IMR-90 (cell line): Measurements from ENCODE around the gene AHCYL1. TPM values are rescaled to one million over a fixed set of nuclear protein-coding genes. Genes with fewer than 3 reads are reported as not detected.

Experiments
- ATAC-seq: fragments of 200-7000 bp; cut with Tn5 transposase; 2 replicates; pipeline ENCODE4 v1.9.1; 2020; ENCODE audit warnings: low read depth, mild to moderate bottlenecking, moderate library complexity
- BruUV-seq: library from RNA; stranded (reverse); fragments of 400-500 nt; replicated peaks from 2 replicates; lab custom pipeline; 2021; lab: Mats Ljungman, UMichigan
- CTCF ChIA-PET: fragments of 300-600 bp; formaldehyde crosslinking; extraction: SDS; loops from one replicate; lab custom pipeline; 2021; ENCODE audit warnings: antibody characterized with exemption; lab: Yijun Ruan, JAX
- POLR2A ChIA-PET: fragments of 300-600 bp; sonication (Branson Sonifier 250); formaldehyde crosslinking; loops from one replicate; lab custom pipeline; 2022; ENCODE audit warnings: antibody characterized with exemption; ENCODE audit not compliant: unreplicated experiment; lab: Charles Lee
- DNase-seq: peaks from one replicate; pipeline ENCODE4 v3.0.0; 2013
- H2AFZ ChIP-seq: replicated peaks from 2 replicates; pipeline ENCODE3; 2013; ENCODE audit warnings: low read length, mild to moderate bottlenecking; ENCODE audit not compliant: poor library complexity
- H2AK5ac ChIP-seq: 2 replicates; pipeline ENCODE4 v1.6.1; 2013; ENCODE audit warnings: low read depth, low read length, inconsistent platforms
- H2AK9ac ChIP-seq: replicated peaks from 2 replicates; pipeline ENCODE3; 2013; ENCODE audit warnings: mild to moderate bottlenecking, low read depth, low read length, moderate library complexity; ENCODE audit not compliant: poor library complexity
- H2BK120ac ChIP-seq: 2 replicates; pipeline ENCODE4 v1.6.1; 2013; ENCODE audit warnings: low read depth, low read length, inconsistent platforms
- H2BK15ac ChIP-seq: 3 replicates; pipeline ENCODE4 v1.6.1; 2013; ENCODE audit warnings: low read depth, low read length, inconsistent platforms
- H2BK20ac ChIP-seq: 2 replicates; pipeline ENCODE4 v1.6.1; 2013; ENCODE audit warnings: low read depth, mild to moderate bottlenecking, inconsistent platforms, low read length, moderate library complexity
- H2BK5ac ChIP-seq: 2 replicates; pipeline ENCODE4 v1.6.1; 2013; ENCODE audit warnings: mild to moderate bottlenecking, low read depth, low read length, inconsistent platforms; ENCODE audit not compliant: poor library complexity, severe bottlenecking
- H3K14ac ChIP-seq: replicated peaks from 2 replicates; pipeline ENCODE4 v1.6.1; 2013; ENCODE audit warnings: low read depth, low read length, inconsistent platforms
- H3K18ac ChIP-seq: 2 replicates; pipeline ENCODE4 v1.6.1; 2013; ENCODE audit warnings: low read depth, low read length, control low read depth
- H3K23ac ChIP-seq: 2 replicates; pipeline ENCODE4 v1.6.1; 2013; ENCODE audit warnings: low read depth, low read length, inconsistent platforms
- H3K27ac ChIP-seq: 2 replicates; pipeline ENCODE4 v1.5.1; 2013; ENCODE audit warnings: mild to moderate bottlenecking, control low read depth, low read length; ENCODE audit not compliant: insufficient read depth
- H3K27me3 ChIP-seq: 2 replicates; pipeline ENCODE4 v1.6.1; 2013; ENCODE audit warnings: low read length; ENCODE audit not compliant: control insufficient read depth, insufficient read depth
- H3K36me3 ChIP-seq: 2 replicates; pipeline ENCODE4 v1.6.1; 2013; ENCODE audit warnings: low read length, mixed read lengths; ENCODE audit not compliant: control insufficient read depth, insufficient read depth
- H3K4ac ChIP-seq: 2 replicates; pipeline ENCODE4 v1.6.1; 2013; ENCODE audit warnings: low read depth, low read length, inconsistent platforms
- H3K4me1 ChIP-seq: 2 replicates; pipeline ENCODE4 v1.6.1; 2013; ENCODE audit warnings: low read length, mixed read lengths; ENCODE audit not compliant: control insufficient read depth, insufficient read depth
- H3K4me2 ChIP-seq: 2 replicates; pipeline ENCODE4 v1.6.1; 2013; ENCODE audit warnings: low read depth, mild to moderate bottlenecking, control low read depth, low read length, moderate library complexity
- H3K4me3 ChIP-seq: 2 replicates; pipeline ENCODE4 v1.5.1; 2013; ENCODE audit warnings: low read depth, mild to moderate bottlenecking, control low read depth, low read length, moderate library complexity; ENCODE audit not compliant: insufficient read depth
- H3K56ac ChIP-seq: 2 replicates; pipeline ENCODE4 v1.6.1; 2013; ENCODE audit warnings: low read length, inconsistent platforms; ENCODE audit not compliant: insufficient read depth; ENCODE audit errors: extremely low read depth
- H3K79me1 ChIP-seq, 2 experiments: 2 replicates each; pipeline ENCODE4 v1.6.1; 2013; ENCODE audit warnings: low read length in 2 of 2, inconsistent platforms in 1 of 2, low read depth in 1 of 2
- H3K9ac ChIP-seq: 2 replicates; pipeline ENCODE4 v1.6.1; 2013; ENCODE audit warnings: low read depth, low read length, control low read depth
- H3K9me1 ChIP-seq: 2 replicates; pipeline ENCODE4 v1.6.1; 2013; ENCODE audit warnings: low read length, inconsistent platforms; ENCODE audit not compliant: insufficient read depth
- H3K9me3 ChIP-seq: 2 replicates; pipeline ENCODE4 v1.6.1; 2013; ENCODE audit warnings: low read length; ENCODE audit not compliant: control insufficient read depth, insufficient read depth
- H4K20me1 ChIP-seq: 2 replicates; pipeline ENCODE4 v1.6.1; 2013; ENCODE audit warnings: low read length, inconsistent platforms; ENCODE audit not compliant: insufficient read depth
- H4K5ac ChIP-seq: 2 replicates; pipeline ENCODE4 v1.6.1; 2013; ENCODE audit warnings: mild to moderate bottlenecking, low read depth, low read length, control low read depth
- H4K8ac ChIP-seq, 2 experiments: 2 replicates each; pipeline ENCODE4 v1.6.1; 2013; ENCODE audit warnings: low read depth in 2 of 2, low read length in 2 of 2, control low read depth in 1 of 2, inconsistent platforms in 1 of 2
- H4K91ac ChIP-seq: 2 replicates; pipeline ENCODE4 v1.6.1; 2013; ENCODE audit warnings: low read depth, low read length, inconsistent platforms; ENCODE audit not compliant: insufficient read depth
- BHLHE40 ChIP-seq: fragments of 150-350 bp; IDR thresholded peaks from 2 replicates; pipeline ENCODE4 v1.6.1; 2016; ENCODE audit warnings: mild to moderate bottlenecking, low read depth, low read length
- CHD1 ChIP-seq: IDR thresholded peaks from 2 replicates; pipeline ENCODE4 v1.6.1; 2012; ENCODE audit warnings: low read depth, low read length, improper control_type of control experiment
- ELK1 ChIP-seq: fragments of 150-350 bp; IDR thresholded peaks from 2 replicates; pipeline ENCODE4 v1.6.1; 2016; ENCODE audit warnings: low read depth, mild to moderate bottlenecking, low read length, moderate library complexity, borderline replicate concordance
- MAFK ChIP-seq: IDR thresholded peaks from 2 replicates; pipeline ENCODE4 v1.6.1; 2012; ENCODE audit warnings: low read depth, low read length, improper control_type of control experiment
- MAZ ChIP-seq: IDR thresholded peaks from 2 replicates; pipeline ENCODE4 v1.6.1; 2012; ENCODE audit warnings: low read depth, mild to moderate bottlenecking, low read length, improper control_type of control experiment, moderate library complexity, borderline replicate concordance
- NFE2L2 ChIP-seq: fragments of 150-350 bp; IDR thresholded peaks from 2 replicates; pipeline ENCODE4 v1.6.1; 2016; ENCODE audit warnings: low read depth, mild to moderate bottlenecking, low read length
- POLR2A ChIP-seq: IDR thresholded peaks from 2 replicates; pipeline ENCODE4 v1.6.1; 2012; ENCODE audit warnings: mild to moderate bottlenecking, low read depth, low read length
- RCOR1 ChIP-seq: IDR thresholded peaks from 2 replicates; pipeline ENCODE4 v1.6.1; 2012; ENCODE audit warnings: mild to moderate bottlenecking, low read length, improper control_type of control experiment; ENCODE audit not compliant: insufficient replicate concordance
- RFX5 ChIP-seq: IDR thresholded peaks from 2 replicates; pipeline ENCODE4 v1.8.0; 2012; ENCODE audit warnings: low read depth, mild to moderate bottlenecking, low read length, moderate library complexity
- WGBS, 2 experiments: methylation state at CpG; one replicate each; pipeline versions ENCODE4 v1.1.5 to v1.1.7; 2013; ENCODE audit warnings: missing lambda C conversion rate in 2 of 2; ENCODE audit not compliant: insufficient read length in 1 of 2; ENCODE audit errors: extremely low coverage in 2 of 2; 5-methylcytosine and 5-hydroxymethylcytosine counted together
- dilution Hi-C: fragments of 300-500 bp; cut with HindIII; formaldehyde crosslinking; loops from one replicate; pipeline ENCODE4 v1.14.3; 2018; ENCODE audit warnings: low sequenced_read_pairs; ENCODE audit not compliant: unreplicated experiment
- in situ Hi-C: fragments of 300-500 bp; cut with MboI; formaldehyde crosslinking; loops from 3 replicates; pipeline ENCODE4 v1.14.3; 2019; ENCODE audit warnings: low sequenced_read_pairs, inconsistent platforms, mixed read lengths
- intact Hi-C: fragments of 100-400 bp; cut with micrococcal nuclease; formaldehyde crosslinking; loops from 2 replicates; pipeline ENCODE4 v1.10.0; 2022
- polyA plus RNA-seq, 3 experiments: library from polyadenylated mRNA; depleted of rRNA; stranded (reverse); fragments of >200 nt; gene quantifications; 2 replicates each; pipeline ENCODE4 v1.2.3, GENCODE V29; 2012; ENCODE audit warnings: low replicate concordance in 1 of 3
- total RNA-seq: library from RNA; depleted of rRNA; stranded (reverse); fragments of >200 nt; gene quantifications from 2 replicates; pipeline ENCODE4 v1.2.3, GENCODE V29; 2012
- TF ChIP-seq, protein P1 (sequence below): conservative IDR thresholded peaks from 2 replicates; pipeline ENCODE4 v1.5.1; 2012; ENCODE audit warnings: mild to moderate bottlenecking, low read depth, low read length, improper control_type of control experiment

Gene AHCYL1
- total and polyA plus RNA-seq, 2 of the 4 experiments (the other 2 are of a cell fraction) = 75.1 to 76.0 TPM

GRCh38 chr1:110021285-110021684 lies 36.7 kb downstream of the AHCYL1 start:
- H3K56ac ChIP-seq = no peak overlapping the region
- H3K4me2 ChIP-seq = no peak overlapping the region
- TF ChIP-seq BHLHE40 = no peak
- no peak for TF ChIP-seq ELK1
- TF ChIP-seq POLR2A = no peak
- no peak for TF ChIP-seq CHD1
- no peak for TF ChIP-seq MAZ
- no peak for TF ChIP-seq MAFK
- TF ChIP-seq NFE2L2 = no peak
- TF ChIP-seq, protein P1, sequence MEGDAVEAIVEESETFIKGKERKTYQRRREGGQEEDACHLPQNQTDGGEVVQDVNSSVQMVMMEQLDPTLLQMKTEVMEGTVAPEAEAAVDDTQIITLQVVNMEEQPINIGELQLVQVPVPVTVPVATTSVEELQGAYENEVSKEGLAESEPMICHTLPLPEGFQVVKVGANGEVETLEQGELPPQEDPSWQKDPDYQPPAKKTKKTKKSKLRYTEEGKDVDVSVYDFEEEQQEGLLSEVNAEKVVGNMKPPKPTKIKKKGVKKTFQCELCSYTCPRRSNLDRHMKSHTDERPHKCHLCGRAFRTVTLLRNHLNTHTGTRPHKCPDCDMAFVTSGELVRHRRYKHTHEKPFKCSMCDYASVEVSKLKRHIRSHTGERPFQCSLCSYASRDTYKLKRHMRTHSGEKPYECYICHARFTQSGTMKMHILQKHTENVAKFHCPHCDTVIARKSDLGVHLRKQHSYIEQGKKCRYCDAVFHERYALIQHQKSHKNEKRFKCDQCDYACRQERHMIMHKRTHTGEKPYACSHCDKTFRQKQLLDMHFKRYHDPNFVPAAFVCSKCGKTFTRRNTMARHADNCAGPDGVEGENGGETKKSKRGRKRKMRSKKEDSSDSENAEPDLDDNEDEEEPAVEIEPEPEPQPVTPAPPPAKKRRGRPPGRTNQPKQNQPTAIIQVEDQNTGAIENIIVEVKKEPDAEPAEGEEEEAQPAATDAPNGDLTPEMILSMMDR = no peak
- no peak for TF ChIP-seq RCOR1
- no peak for TF ChIP-seq RFX5
- intact Hi-C loops (no loop called here), dilution Hi-C loops (no loop called here), in situ Hi-C loops (no loop called here)
- peaks cover 58% of the 10 kb centered on the region for H3K36me3 ChIP-seq
- no peak overlapping the region for H3K4ac ChIP-seq
- H4K8ac ChIP-seq = no peak overlapping the region
- POLR2A ChIA-PET = no interaction called here
- H3K9me1 ChIP-seq = peaks cover 8% of the 10 kb centered on the region
- H2AFZ ChIP-seq = no peak overlapping the region
- H3K27ac ChIP-seq = no peak overlapping the region
- 80% methylated on average over 1 of the region's 3 CpGs; no CpG with 5 or more reads in 1 of the 2 experiments for WGBS, 2 experiments
- CTCF ChIA-PET = interaction anchor here (0.9 kb wide), 1 partner anchor 8 kb away, joined by 3 read pairs; no protein-coding TSS in a partner anchor
- BruUV-seq = no TSS peak
- no peak overlapping the region for H2AK5ac ChIP-seq
- no peak overlapping the region for H2BK15ac ChIP-seq
- no peak overlapping the region for H3K9ac ChIP-seq
- DNase-seq (no peak), ATAC-seq (no peak)
- no peaks in the 10 kb centered on the region for H3K27me3 ChIP-seq
- no peaks in the 10 kb centered on the region for H4K20me1 ChIP-seq
- no peak overlapping the region for H2BK120ac ChIP-seq
- H3K14ac ChIP-seq = no peak overlapping the region
- no peak overlapping the region for H3K18ac ChIP-seq
- H3K23ac ChIP-seq = no peak overlapping the region
- peaks cover 0 to 5% of the 10 kb centered on the region in 2 experiments; a peak in 1 of 4 replicates for H3K79me1 ChIP-seq
- H3K9me3 ChIP-seq = no peaks in the 10 kb centered on the region
- no peak overlapping the region for H2BK20ac ChIP-seq
- H4K91ac ChIP-seq = no peak overlapping the region
- H2BK5ac ChIP-seq = no peak overlapping the region
- H3K4me3 ChIP-seq = no peak overlapping the region
- no peaks in the 10 kb centered on the region for H3K4me1 ChIP-seq
- no peak overlapping the region for H4K5ac ChIP-seq
- no peak overlapping the region for H2AK9ac ChIP-seq
